Endothelial cell of umbilical vein (primary cell): Measurements from ENCODE around the gene DIP2C.

ENCODE experiments used
- CTCF ChIP-seq, 2 donors: IDR thresholded peaks; 1 replicate in 1 of 2; 2 replicates in 1 of 2; pipeline ENCODE4 v1.5.1; 2011; ENCODE audit warnings: low read length in 2 of 2, mild to moderate bottlenecking in 2 of 2, moderate library complexity in 2 of 2, control low read depth in 1 of 2, inconsistent platforms in 1 of 2, low read depth in 1 of 2; ENCODE audit not compliant: insufficient read depth in 1 of 2; ENCODE audit errors: extremely low read depth in 1 of 2
- EZH2 ChIP-seq: IDR thresholded peaks from 2 replicates; pipeline ENCODE4 v1.6.1; 2012; ENCODE audit warnings: borderline replicate concordance, low read depth, mild to moderate bottlenecking, moderate library complexity, low read length, inconsistent platforms; ENCODE audit not compliant: severe bottlenecking
- FOS ChIP-seq: IDR thresholded peaks from 2 replicates; pipeline ENCODE4 v1.6.1; 2011; ENCODE audit warnings: mild to moderate bottlenecking, low read length, moderate library complexity, borderline replicate concordance; ENCODE audit not compliant: insufficient read depth
- GATA2 ChIP-seq: IDR thresholded peaks from 2 replicates; pipeline ENCODE4 v1.7.0; 2011; ENCODE audit warnings: low read depth, mild to moderate bottlenecking, moderate library complexity, mixed read lengths, low read length; ENCODE audit not compliant: insufficient read length, insufficient read depth
- MAX ChIP-seq: IDR thresholded peaks from 2 replicates; pipeline ENCODE4 v1.6.1; 2011; ENCODE audit not compliant: insufficient read depth, insufficient read length
- POLR2A ChIP-seq: IDR thresholded peaks from 2 replicates; pipeline ENCODE4 v1.6.1; 2012; ENCODE audit warnings: low read depth, mild to moderate bottlenecking, control low read depth, low read length
- POLR2AphosphoS5 ChIP-seq: IDR thresholded peaks from 2 replicates; pipeline ENCODE4 v1.6.1; 2012; ENCODE audit warnings: low read depth, mild to moderate bottlenecking, control low read depth, low read length, moderate library complexity; ENCODE audit not compliant: insufficient read depth

DNA sequence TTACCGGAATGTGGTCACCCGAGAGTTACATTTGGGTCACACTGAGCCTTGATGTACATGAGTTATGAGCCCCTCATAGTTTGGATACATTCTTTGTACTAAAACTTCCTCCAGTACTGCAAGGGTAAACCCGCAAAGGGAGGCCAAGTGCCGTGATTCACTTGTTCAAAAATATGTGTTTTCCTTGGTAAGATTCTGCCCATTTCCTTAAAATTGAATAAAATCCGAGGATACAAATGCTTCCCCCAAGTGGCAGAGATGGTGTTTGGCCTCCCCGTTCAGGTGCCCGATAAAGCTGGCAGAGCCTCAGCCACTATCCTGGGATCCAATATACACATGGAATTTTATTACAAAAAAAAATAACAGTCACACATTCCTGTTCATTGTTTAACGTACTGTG is 268.3 kb downstream of the DIP2C start:
- TF ChIP-seq MAX (no peak), CTCF (IDR thresholded peaks at IDR 0.05; ENCODE audit: extremely low read depth in 1 of 2, insufficient read depth in 1 of 2, low read depth in 1 of 2, low read length in 2 of 2) (peak in 1 of 2 donors; percentile 7), POLR2AphosphoS5 (no peak), POLR2A (no peak), EZH2 (no peak), FOS (no peak), GATA2 (no peak)
